OCI-LY3 (cell line): ENCODE data around the gene RASSF7.

Experiments
- EZH2phosphoT487 ChIP-seq: fragments of 200-600 bp; shearing (Covaris generic); IDR thresholded peaks from 2 replicates; pipeline ENCODE4 v1.6.1; 2018; ENCODE audit warnings: antibody characterized with exemption, mixed run types, low read depth
- TF ChIP-seq, protein P1 (sequence below): fragments of 200-600, 300-600 bp; sonication (generic); IDR thresholded peaks from 2 replicates; pipeline ENCODE4 v1.5.1; 2014; ENCODE audit warnings: antibody characterized with exemption, low read length, low read depth

DNA sequence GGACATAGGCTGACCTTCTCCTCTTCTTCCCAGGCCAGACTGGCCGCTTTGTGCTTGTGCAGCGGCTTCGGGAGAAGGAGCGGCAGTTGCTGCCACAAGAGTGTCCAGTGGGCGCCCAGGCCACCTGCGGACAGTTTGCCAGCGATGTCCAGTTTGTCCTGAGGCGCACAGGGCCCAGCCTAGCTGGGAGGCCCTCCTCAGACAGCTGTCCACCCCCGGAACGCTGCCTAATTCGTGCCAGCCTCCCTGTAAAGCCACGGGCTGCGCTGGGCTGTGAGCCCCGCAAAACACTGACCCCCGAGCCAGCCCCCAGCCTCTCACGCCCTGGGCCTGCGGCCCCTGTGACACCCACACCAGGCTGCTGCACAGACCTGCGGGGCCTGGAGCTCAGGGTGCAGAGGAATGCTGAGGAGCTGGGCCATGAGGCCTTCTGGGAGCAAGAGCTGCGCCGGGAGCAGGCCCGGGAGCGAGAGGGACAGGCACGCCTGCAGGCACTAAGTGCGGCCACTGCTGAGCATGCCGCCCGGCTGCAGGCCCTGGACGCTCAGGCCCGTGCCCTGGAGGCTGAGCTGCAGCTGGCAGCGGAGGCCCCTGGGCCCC is 1.4 kb downstream of the RASSF7 start:
- TF ChIP-seq, protein P1, sequence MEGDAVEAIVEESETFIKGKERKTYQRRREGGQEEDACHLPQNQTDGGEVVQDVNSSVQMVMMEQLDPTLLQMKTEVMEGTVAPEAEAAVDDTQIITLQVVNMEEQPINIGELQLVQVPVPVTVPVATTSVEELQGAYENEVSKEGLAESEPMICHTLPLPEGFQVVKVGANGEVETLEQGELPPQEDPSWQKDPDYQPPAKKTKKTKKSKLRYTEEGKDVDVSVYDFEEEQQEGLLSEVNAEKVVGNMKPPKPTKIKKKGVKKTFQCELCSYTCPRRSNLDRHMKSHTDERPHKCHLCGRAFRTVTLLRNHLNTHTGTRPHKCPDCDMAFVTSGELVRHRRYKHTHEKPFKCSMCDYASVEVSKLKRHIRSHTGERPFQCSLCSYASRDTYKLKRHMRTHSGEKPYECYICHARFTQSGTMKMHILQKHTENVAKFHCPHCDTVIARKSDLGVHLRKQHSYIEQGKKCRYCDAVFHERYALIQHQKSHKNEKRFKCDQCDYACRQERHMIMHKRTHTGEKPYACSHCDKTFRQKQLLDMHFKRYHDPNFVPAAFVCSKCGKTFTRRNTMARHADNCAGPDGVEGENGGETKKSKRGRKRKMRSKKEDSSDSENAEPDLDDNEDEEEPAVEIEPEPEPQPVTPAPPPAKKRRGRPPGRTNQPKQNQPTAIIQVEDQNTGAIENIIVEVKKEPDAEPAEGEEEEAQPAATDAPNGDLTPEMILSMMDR: no peak
- no peak for TF ChIP-seq EZH2phosphoT487
